DND-41 (cell line): Measurements from ENCODE around the gene LIMS2.

Experiments
- EZH2 ChIP-seq: IDR thresholded peaks from 3 replicates; pipeline ENCODE4 v1.6.1; 2012; ENCODE audit warnings: borderline replicate concordance, low read depth, mild to moderate bottlenecking, moderate library complexity, low read length, inconsistent platforms; ENCODE audit not compliant: severe bottlenecking
- TF ChIP-seq, protein P1 (sequence below): IDR thresholded peaks from 2 replicates; pipeline ENCODE4 v1.5.1; 2012; ENCODE audit warnings: borderline replicate concordance, low read length, moderate library complexity, mild to moderate bottlenecking; ENCODE audit not compliant: poor library complexity, severe bottlenecking; ENCODE audit errors: extremely low read depth

DNA sequence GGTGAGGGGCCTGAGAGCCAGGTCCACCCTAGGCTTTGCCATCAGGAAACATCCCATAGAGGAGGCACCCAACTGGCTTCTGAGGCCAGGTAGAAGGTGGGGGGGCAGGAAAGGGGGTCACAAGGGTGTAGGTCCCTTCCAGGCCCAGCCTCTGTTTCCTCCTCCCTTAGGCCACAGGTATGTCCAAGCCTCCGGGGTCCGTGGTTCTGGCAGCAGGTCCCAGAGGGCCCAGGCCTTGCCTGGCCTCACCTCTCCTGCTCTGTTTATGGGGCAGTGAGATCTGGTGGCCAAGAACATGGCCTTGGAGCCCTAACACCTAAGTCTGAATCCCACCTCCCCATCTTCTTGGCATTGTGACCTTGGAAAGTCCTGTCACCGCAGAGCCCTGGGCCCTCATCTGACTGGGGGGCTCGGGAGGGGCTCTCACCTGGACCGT is 51.0 kb downstream of the LIMS2 start:
- TF ChIP-seq, protein P1, sequence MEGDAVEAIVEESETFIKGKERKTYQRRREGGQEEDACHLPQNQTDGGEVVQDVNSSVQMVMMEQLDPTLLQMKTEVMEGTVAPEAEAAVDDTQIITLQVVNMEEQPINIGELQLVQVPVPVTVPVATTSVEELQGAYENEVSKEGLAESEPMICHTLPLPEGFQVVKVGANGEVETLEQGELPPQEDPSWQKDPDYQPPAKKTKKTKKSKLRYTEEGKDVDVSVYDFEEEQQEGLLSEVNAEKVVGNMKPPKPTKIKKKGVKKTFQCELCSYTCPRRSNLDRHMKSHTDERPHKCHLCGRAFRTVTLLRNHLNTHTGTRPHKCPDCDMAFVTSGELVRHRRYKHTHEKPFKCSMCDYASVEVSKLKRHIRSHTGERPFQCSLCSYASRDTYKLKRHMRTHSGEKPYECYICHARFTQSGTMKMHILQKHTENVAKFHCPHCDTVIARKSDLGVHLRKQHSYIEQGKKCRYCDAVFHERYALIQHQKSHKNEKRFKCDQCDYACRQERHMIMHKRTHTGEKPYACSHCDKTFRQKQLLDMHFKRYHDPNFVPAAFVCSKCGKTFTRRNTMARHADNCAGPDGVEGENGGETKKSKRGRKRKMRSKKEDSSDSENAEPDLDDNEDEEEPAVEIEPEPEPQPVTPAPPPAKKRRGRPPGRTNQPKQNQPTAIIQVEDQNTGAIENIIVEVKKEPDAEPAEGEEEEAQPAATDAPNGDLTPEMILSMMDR: no peak
- TF ChIP-seq EZH2: no peak
